Measurements from ENCODE around the gene KRABD2.

The KRABD2 gene

DNA sequence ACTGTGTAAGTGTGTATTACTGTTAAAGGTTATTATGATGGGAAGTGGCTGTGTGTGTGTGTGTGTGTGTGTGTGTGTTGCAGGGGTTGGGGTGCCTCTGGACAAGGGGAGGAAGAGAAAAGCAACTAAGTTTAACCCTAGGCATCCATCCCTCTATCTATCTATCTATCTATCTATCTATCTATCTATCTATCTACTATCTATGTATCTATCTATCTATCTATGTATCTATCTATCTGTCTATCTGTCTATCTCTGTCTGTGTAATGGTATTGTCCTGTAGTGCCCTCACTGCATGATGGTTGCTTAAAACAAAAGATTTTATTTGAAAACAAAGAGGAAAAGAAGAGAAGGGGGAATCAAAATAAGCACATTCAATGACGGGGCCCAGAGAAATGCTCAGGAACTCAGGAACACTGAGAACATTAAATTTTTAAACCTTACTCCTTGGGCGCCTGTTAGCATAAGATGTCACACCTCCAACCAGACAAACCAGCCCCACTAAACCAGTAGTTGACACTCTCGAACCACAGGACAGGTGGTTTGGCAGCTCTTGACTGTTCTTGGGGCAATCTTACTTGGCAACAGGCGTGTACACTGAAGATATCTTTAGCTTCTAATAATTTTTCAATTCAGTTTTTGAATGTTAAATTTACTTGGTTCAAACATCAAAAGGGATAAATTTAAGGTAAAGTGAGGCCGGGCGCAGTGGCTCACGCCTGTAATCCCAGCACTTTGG, 11.6 kb upstream of the KRABD2 start:
- ChIA-PET POLR2A (no interaction called here), CTCF (no interaction called here), RAD21 (ENCODE audit: low non-redundant PET in 1 of 2, low total read pairs in 2 of 2, uncharacterized antibody in 2 of 2, unreplicated experiment in 2 of 2) (no interaction called here)
- no peaks in the 10 kb centered on the region for H3K27me3 ChIP-seq (ENCODE audit: insufficient read depth, low read length)
- no peaks in the 10 kb centered on the region for H3K9me3 ChIP-seq (ENCODE audit: control insufficient read depth in 1 of 2, insufficient read depth in 1 of 2, low read depth in 1 of 2, low read length in 2 of 2)
- DNase-seq (ENCODE audit: low read depth, low spot score) (no peak), ATAC-seq (no peak)
- no peak overlapping the region for H3K4me3 ChIP-seq (replicated peaks in 1 of 2; ENCODE audit: low read depth in 1 of 2, low read length in 2 of 2)
- H3K27ac ChIP-seq (ENCODE audit: low read depth, low read length), result no peak overlapping the region
- no peak overlapping the region for H3K4me2 ChIP-seq (ENCODE audit: low read length)
- no peaks in the 10 kb centered on the region for H4K20me1 ChIP-seq (ENCODE audit: insufficient read depth)
- H2AFZ ChIP-seq (ENCODE audit: low read depth, low read length, poor library complexity, severe bottlenecking), result no peak overlapping the region
- H3K36me3 ChIP-seq (ENCODE audit: control insufficient read depth in 1 of 2, insufficient read depth in 2 of 2, low read length in 2 of 2), result no peaks in the 10 kb centered on the region
- intact Hi-C loops (cut with micrococcal nuclease), result loop anchor here (10.0 kb wide), 2 partner anchors 263 to 507 kb away; partner anchors contain the start of gene HES7
- H3K79me2 ChIP-seq (ENCODE audit: insufficient read depth, low read length), result peaks cover 5% of the 10 kb centered on the region; the same call in 1 of the 2 replicates
- H3K9me2 ChIP-seq (ENCODE audit: insufficient read depth), result no peaks in the 10 kb centered on the region
- H3K4me1 ChIP-seq (ENCODE audit: control insufficient read depth in 1 of 2, insufficient read depth in 2 of 2, low read length in 2 of 2), result peaks cover 10 to 28% of the 10 kb centered on the region in 2 experiments
- no peak for TF ChIP-seq EZH2phosphoT487 (IDR thresholded peaks at IDR 0.05; ENCODE audit: borderline replicate concordance)
- no peak for TF ChIP-seq SP1 (IDR thresholded peaks at IDR 0.05; ENCODE audit: low read depth)
- no peak for TF ChIP-seq ZNF274 (IDR thresholded peaks at IDR 0.05; ENCODE audit: low read depth, low read length)
- TF ChIP-seq, protein P1, sequence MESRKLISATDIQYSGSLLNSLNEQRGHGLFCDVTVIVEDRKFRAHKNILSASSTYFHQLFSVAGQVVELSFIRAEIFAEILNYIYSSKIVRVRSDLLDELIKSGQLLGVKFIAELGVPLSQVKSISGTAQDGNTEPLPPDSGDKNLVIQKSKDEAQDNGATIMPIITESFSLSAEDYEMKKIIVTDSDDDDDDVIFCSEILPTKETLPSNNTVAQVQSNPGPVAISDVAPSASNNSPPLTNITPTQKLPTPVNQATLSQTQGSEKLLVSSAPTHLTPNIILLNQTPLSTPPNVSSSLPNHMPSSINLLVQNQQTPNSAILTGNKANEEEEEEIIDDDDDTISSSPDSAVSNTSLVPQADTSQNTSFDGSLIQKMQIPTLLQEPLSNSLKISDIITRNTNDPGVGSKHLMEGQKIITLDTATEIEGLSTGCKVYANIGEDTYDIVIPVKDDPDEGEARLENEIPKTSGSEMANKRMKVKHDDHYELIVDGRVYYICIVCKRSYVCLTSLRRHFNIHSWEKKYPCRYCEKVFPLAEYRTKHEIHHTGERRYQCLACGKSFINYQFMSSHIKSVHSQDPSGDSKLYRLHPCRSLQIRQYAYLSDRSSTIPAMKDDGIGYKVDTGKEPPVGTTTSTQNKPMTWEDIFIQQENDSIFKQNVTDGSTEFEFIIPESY (IDR thresholded peaks at IDR 0.05; ENCODE audit: extremely low read depth, insufficient replicate concordance, low read length), result no peak
- TF ChIP-seq, protein P2, sequence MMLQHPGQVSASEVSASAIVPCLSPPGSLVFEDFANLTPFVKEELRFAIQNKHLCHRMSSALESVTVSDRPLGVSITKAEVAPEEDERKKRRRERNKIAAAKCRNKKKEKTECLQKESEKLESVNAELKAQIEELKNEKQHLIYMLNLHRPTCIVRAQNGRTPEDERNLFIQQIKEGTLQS (IDR thresholded peaks at IDR 0.05), result no peak
- no peak for TF ChIP-seq POLR2AphosphoS5 (IDR thresholded peaks at IDR 0.05; ENCODE audit: low read depth, low read length)
- TF ChIP-seq, protein P3, sequence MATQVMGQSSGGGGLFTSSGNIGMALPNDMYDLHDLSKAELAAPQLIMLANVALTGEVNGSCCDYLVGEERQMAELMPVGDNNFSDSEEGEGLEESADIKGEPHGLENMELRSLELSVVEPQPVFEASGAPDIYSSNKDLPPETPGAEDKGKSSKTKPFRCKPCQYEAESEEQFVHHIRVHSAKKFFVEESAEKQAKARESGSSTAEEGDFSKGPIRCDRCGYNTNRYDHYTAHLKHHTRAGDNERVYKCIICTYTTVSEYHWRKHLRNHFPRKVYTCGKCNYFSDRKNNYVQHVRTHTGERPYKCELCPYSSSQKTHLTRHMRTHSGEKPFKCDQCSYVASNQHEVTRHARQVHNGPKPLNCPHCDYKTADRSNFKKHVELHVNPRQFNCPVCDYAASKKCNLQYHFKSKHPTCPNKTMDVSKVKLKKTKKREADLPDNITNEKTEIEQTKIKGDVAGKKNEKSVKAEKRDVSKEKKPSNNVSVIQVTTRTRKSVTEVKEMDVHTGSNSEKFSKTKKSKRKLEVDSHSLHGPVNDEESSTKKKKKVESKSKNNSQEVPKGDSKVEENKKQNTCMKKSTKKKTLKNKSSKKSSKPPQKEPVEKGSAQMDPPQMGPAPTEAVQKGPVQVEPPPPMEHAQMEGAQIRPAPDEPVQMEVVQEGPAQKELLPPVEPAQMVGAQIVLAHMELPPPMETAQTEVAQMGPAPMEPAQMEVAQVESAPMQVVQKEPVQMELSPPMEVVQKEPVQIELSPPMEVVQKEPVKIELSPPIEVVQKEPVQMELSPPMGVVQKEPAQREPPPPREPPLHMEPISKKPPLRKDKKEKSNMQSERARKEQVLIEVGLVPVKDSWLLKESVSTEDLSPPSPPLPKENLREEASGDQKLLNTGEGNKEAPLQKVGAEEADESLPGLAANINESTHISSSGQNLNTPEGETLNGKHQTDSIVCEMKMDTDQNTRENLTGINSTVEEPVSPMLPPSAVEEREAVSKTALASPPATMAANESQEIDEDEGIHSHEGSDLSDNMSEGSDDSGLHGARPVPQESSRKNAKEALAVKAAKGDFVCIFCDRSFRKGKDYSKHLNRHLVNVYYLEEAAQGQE (IDR thresholded peaks at IDR 0.05; ENCODE audit: low read depth), result no peak
- TF ChIP-seq POLR2A (IDR thresholded peaks at IDR 0.05; ENCODE audit: borderline replicate concordance, extremely low read depth, insufficient read depth, insufficient read length), result no peak
- TF ChIP-seq SRF (IDR thresholded peaks at IDR 0.05; ENCODE audit: low read depth), result no peak
- no peak for TF ChIP-seq RAD21 (IDR thresholded peaks at IDR 0.05; ENCODE audit: low read depth)
- TF ChIP-seq EZH2 (IDR thresholded peaks at IDR 0.05), result no peak
- no peak for TF ChIP-seq YY1 (IDR thresholded peaks at IDR 0.05; ENCODE audit: extremely low read depth, insufficient replicate concordance, low read depth, low read length)
- TF ChIP-seq, protein P4, sequence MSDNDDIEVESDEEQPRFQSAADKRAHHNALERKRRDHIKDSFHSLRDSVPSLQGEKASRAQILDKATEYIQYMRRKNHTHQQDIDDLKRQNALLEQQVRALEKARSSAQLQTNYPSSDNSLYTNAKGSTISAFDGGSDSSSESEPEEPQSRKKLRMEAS (IDR thresholded peaks at IDR 0.05), result no peak
- TF ChIP-seq EGR1 (IDR thresholded peaks at IDR 0.05; ENCODE audit: low read depth), result no peak
- no peak for TF ChIP-seq ZFX (IDR thresholded peaks at IDR 0.05)
- no peak for TF ChIP-seq CEBPB (IDR thresholded peaks at IDR 0.05; ENCODE audit: low read depth)
- TF ChIP-seq SIN3A (IDR thresholded peaks at IDR 0.05; ENCODE audit: low read depth), result no peak
- TF ChIP-seq ELF1 (IDR thresholded peaks at IDR 0.05; ENCODE audit: borderline replicate concordance, low read depth), result no peak
- TF ChIP-seq TCF7L2 (IDR thresholded peaks at IDR 0.05; ENCODE audit: borderline replicate concordance, extremely low read depth, insufficient read depth, insufficient read length), result no peak
- no TSS peak for BruUV-seq (replicated peaks)
- H3K9ac ChIP-seq (ENCODE audit: low read length), result no peak overlapping the region
